K562 (cell line): Measurements from ENCODE around the gene SLC18B1. TPM values are rescaled to one million over a fixed set of nuclear protein-coding genes. Genes with fewer than 3 reads are reported as not detected.

Experiments
- BRF1 ChIP-seq: IDR thresholded peaks from 3 replicates; pipeline ENCODE4 v1.6.1; 2011; ENCODE audit warnings: borderline replicate concordance, mild to moderate bottlenecking; ENCODE audit not compliant: insufficient read length; ENCODE audit errors: extremely low read depth
- EP400 ChIP-seq: fragments of 450-650 bp; IDR thresholded peaks from 2 replicates; pipeline ENCODE4 v1.6.1; 2017; ENCODE audit warnings: antibody characterized with exemption, mild to moderate bottlenecking, moderate library complexity
- ESRRA ChIP-seq: fragments of 450-650 bp; IDR thresholded peaks from 2 replicates; pipeline ENCODE4 v1.6.1; 2014; ENCODE audit warnings: low read depth, mild to moderate bottlenecking, moderate library complexity, borderline replicate concordance
- ETV1 ChIP-seq: fragments of 450-650 bp; conservative IDR thresholded peaks from 2 replicates; pipeline ENCODE4 v1.6.1; 2016; ENCODE audit warnings: missing genetic modification characterization, control low read depth, low read depth, missing compliant biosample characterization
- HDAC1 ChIP-seq, 2 experiments: fragments of 450-650 bp; IDR thresholded peaks; 2 replicates each; pipeline ENCODE4 v1.6.1; 2016 to 2017; ENCODE audit warnings: inconsistent platforms in 1 of 2, mild to moderate bottlenecking in 1 of 2, moderate library complexity in 1 of 2
- HES1 ChIP-seq: fragments of 450-650 bp; IDR thresholded peaks from 2 replicates; pipeline ENCODE4 v1.6.1; 2016; ENCODE audit warnings: low read depth, mild to moderate bottlenecking, moderate library complexity
- KAT8 ChIP-seq: fragments of 450-650 bp; IDR thresholded peaks from 2 replicates; pipeline ENCODE4 v1.6.1; 2016; ENCODE audit warnings: low read depth, mild to moderate bottlenecking
- LEF1 ChIP-seq: fragments of 450-650 bp; IDR thresholded peaks from 2 replicates; pipeline ENCODE4 v1.6.1; 2016; ENCODE audit warnings: mild to moderate bottlenecking
- MEIS2 ChIP-seq: fragments of 450-650 bp; IDR thresholded peaks from 2 replicates; pipeline ENCODE4 v1.6.1; 2014; ENCODE audit warnings: mild to moderate bottlenecking; ENCODE audit not compliant: partially characterized antibody
- MTA2 ChIP-seq: fragments of 450-650 bp; IDR thresholded peaks from 2 replicates; pipeline ENCODE4 v1.6.1; 2016; ENCODE audit warnings: low read depth
- MTA3 ChIP-seq: fragments of 450-650 bp; formaldehyde crosslinking; IDR thresholded peaks from 2 replicates; pipeline ENCODE4 v1.6.1; 2017; ENCODE audit warnings: mild to moderate bottlenecking, borderline replicate concordance
- PHB2 ChIP-seq: fragments of 450-650 bp; IDR thresholded peaks from 2 replicates; pipeline ENCODE4 v1.6.1; 2017; ENCODE audit warnings: low read depth
- PML ChIP-seq: IDR thresholded peaks from 2 replicates; pipeline ENCODE4 v1.6.1; 2012; ENCODE audit warnings: low read length, inconsistent platforms
- SNIP1 ChIP-seq: fragments of 450-650 bp; IDR thresholded peaks from 2 replicates; pipeline ENCODE4 v1.7.1; 2017; ENCODE audit warnings: low read depth, mild to moderate bottlenecking
- TARDBP ChIP-seq: fragments of 450-650 bp; IDR thresholded peaks from 2 replicates; pipeline ENCODE4 v1.6.1; 2016
- polyA plus RNA-seq, 8 experiments: library from polyadenylated mRNA; depleted of rRNA in 4 of 8; stranded (reverse) in 5 of 8; unstranded in 3 of 8; fragments of >200 nt; fragmentation: Nextera tagmentation in 2 of 8; fragmentation: Illumina TruSeq in 1 of 8; extraction: Ambion mirVana in 2 of 8; extraction: Trizol in 1 of 8; gene quantifications; 2 replicates each; pipeline versions ENCODE4 v1.2.1 to v1.2.3, GENCODE V29; 2011 to 2014; ENCODE audit warnings: inconsistent platforms in 1 of 8, missing spikeins in 1 of 8
- total RNA-seq, 7 experiments: library from RNA; depleted of rRNA in 6 of 7; stranded (reverse); fragments of >200 nt in 6 of 7; fragmentation: Illumina TruSeq in 2 of 7; extraction: Trizol in 2 of 7; gene quantifications; 2 replicates each; pipeline versions ENCODE4 v1.2.1 to v1.2.3, GENCODE V29; 2011 to 2021; ENCODE audit warnings: low replicate concordance in 1 of 7
- TF ChIP-seq, protein P1 (sequence below): fragments of 200-600 bp; sonication (generic); IDR thresholded peaks from one replicate; pipeline ENCODE4 v1.6.1; 2012; ENCODE audit warnings: mild to moderate bottlenecking, low read depth, low read length, inconsistent platforms
- TF ChIP-seq, protein P2 (sequence below): sonication (generic); formaldehyde crosslinking; IDR thresholded peaks from 2 replicates; pipeline ENCODE4 v1.9.0; 2022; ENCODE audit warnings: mild to moderate bottlenecking, missing genetic modification reagents

Gene SLC18B1
- total and polyA plus RNA-seq, 9 of the 15 experiments (the other 6 are each of a cell fraction or from before 2014, with no cell fraction given), result 10.4 to 49.1 (median 32.0) TPM

- TF ChIP-seq, protein P1, sequence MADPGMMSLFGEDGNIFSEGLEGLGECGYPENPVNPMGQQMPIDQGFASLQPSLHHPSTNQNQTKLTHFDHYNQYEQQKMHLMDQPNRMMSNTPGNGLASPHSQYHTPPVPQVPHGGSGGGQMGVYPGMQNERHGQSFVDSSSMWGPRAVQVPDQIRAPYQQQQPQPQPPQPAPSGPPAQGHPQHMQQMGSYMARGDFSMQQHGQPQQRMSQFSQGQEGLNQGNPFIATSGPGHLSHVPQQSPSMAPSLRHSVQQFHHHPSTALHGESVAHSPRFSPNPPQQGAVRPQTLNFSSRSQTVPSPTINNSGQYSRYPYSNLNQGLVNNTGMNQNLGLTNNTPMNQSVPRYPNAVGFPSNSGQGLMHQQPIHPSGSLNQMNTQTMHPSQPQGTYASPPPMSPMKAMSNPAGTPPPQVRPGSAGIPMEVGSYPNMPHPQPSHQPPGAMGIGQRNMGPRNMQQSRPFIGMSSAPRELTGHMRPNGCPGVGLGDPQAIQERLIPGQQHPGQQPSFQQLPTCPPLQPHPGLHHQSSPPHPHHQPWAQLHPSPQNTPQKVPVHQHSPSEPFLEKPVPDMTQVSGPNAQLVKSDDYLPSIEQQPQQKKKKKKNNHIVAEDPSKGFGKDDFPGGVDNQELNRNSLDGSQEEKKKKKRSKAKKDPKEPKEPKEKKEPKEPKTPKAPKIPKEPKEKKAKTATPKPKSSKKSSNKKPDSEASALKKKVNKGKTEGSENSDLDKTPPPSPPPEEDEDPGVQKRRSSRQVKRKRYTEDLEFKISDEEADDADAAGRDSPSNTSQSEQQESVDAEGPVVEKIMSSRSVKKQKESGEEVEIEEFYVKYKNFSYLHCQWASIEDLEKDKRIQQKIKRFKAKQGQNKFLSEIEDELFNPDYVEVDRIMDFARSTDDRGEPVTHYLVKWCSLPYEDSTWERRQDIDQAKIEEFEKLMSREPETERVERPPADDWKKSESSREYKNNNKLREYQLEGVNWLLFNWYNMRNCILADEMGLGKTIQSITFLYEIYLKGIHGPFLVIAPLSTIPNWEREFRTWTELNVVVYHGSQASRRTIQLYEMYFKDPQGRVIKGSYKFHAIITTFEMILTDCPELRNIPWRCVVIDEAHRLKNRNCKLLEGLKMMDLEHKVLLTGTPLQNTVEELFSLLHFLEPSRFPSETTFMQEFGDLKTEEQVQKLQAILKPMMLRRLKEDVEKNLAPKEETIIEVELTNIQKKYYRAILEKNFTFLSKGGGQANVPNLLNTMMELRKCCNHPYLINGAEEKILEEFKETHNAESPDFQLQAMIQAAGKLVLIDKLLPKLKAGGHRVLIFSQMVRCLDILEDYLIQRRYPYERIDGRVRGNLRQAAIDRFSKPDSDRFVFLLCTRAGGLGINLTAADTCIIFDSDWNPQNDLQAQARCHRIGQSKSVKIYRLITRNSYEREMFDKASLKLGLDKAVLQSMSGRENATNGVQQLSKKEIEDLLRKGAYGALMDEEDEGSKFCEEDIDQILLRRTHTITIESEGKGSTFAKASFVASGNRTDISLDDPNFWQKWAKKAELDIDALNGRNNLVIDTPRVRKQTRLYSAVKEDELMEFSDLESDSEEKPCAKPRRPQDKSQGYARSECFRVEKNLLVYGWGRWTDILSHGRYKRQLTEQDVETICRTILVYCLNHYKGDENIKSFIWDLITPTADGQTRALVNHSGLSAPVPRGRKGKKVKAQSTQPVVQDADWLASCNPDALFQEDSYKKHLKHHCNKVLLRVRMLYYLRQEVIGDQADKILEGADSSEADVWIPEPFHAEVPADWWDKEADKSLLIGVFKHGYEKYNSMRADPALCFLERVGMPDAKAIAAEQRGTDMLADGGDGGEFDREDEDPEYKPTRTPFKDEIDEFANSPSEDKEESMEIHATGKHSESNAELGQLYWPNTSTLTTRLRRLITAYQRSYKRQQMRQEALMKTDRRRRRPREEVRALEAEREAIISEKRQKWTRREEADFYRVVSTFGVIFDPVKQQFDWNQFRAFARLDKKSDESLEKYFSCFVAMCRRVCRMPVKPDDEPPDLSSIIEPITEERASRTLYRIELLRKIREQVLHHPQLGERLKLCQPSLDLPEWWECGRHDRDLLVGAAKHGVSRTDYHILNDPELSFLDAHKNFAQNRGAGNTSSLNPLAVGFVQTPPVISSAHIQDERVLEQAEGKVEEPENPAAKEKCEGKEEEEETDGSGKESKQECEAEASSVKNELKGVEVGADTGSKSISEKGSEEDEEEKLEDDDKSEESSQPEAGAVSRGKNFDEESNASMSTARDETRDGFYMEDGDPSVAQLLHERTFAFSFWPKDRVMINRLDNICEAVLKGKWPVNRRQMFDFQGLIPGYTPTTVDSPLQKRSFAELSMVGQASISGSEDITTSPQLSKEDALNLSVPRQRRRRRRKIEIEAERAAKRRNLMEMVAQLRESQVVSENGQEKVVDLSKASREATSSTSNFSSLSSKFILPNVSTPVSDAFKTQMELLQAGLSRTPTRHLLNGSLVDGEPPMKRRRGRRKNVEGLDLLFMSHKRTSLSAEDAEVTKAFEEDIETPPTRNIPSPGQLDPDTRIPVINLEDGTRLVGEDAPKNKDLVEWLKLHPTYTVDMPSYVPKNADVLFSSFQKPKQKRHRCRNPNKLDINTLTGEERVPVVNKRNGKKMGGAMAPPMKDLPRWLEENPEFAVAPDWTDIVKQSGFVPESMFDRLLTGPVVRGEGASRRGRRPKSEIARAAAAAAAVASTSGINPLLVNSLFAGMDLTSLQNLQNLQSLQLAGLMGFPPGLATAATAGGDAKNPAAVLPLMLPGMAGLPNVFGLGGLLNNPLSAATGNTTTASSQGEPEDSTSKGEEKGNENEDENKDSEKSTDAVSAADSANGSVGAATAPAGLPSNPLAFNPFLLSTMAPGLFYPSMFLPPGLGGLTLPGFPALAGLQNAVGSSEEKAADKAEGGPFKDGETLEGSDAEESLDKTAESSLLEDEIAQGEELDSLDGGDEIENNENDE, result no peak
- TF ChIP-seq MEIS2 (peak; percentile 32), PHB2 (0 out of 2 replicates have a peak, but pooled peaks have one; percentile 24), MTA3 (peak; percentile 79), TARDBP (0 out of 2 replicates have a peak, but pooled peaks have one; percentile 59), BRF1 (no peak), HDAC1 (IDR thresholded peaks at IDR 0.05) (peak in 1 of 2 experiments; percentile 68; a peak in 2 of 4 replicates), MTA2 (peak; percentile 80), ESRRA (peak; percentile 61), LEF1 (peak; percentile 66; the same call in 1 of the 2 replicates), HES1 (0 out of 2 replicates have a peak, but pooled peaks have one; percentile 36), ETV1 (peak; percentile 45; the same call in 1 of the 2 replicates), EP400 (0 out of 2 replicates have a peak, but pooled peaks have one; percentile 52), KAT8 (no peak), SNIP1 (no peak), PML (peak; percentile 58; the same call in 1 of the 2 replicates)
- TF ChIP-seq, protein P2, sequence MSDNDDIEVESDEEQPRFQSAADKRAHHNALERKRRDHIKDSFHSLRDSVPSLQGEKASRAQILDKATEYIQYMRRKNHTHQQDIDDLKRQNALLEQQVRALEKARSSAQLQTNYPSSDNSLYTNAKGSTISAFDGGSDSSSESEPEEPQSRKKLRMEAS (CRISPR knock-in tag), result peak; percentile 59; the same call in 1 of the 2 replicates
Measured at GRCh38 chr6:132798869-132799538, 567 bp upstream of the SLC18B1 start (continued).
